Measurements from ENCODE around the gene MCRIP1.

GRCh38 chr17:81802856-81803643 is 30.0 kb downstream of the MCRIP1 start:
- TF ChIP-seq CTCF (IDR thresholded peaks at IDR 0.05) (no peak), POLR2A (IDR thresholded peaks at IDR 0.05) (no peak)

Data from heart left ventricle (tissue), 13 donors.